Choroid plexus epithelial cell (primary cell): Measurements from ENCODE around the gene COMMD3.

Experiments used
- DNase-seq: peaks from one replicate; pipeline ENCODE4 v3.0.0-alpha.2; 2010; ENCODE audit warnings: low read depth
- H3K4me3 ChIP-seq: 2 replicates; pipeline ENCODE4 v1.5.1; 2011; ENCODE audit warnings: low read depth, mild to moderate bottlenecking, control low read depth, low read length, moderate library complexity
- TF ChIP-seq, protein P1 (sequence below): conservative IDR thresholded peaks from 2 replicates; pipeline ENCODE4 v1.5.1; 2011; ENCODE audit warnings: low read depth, mild to moderate bottlenecking, control low read depth, inconsistent platforms, low read length, moderate library complexity

COMMD3 gene

DNA sequence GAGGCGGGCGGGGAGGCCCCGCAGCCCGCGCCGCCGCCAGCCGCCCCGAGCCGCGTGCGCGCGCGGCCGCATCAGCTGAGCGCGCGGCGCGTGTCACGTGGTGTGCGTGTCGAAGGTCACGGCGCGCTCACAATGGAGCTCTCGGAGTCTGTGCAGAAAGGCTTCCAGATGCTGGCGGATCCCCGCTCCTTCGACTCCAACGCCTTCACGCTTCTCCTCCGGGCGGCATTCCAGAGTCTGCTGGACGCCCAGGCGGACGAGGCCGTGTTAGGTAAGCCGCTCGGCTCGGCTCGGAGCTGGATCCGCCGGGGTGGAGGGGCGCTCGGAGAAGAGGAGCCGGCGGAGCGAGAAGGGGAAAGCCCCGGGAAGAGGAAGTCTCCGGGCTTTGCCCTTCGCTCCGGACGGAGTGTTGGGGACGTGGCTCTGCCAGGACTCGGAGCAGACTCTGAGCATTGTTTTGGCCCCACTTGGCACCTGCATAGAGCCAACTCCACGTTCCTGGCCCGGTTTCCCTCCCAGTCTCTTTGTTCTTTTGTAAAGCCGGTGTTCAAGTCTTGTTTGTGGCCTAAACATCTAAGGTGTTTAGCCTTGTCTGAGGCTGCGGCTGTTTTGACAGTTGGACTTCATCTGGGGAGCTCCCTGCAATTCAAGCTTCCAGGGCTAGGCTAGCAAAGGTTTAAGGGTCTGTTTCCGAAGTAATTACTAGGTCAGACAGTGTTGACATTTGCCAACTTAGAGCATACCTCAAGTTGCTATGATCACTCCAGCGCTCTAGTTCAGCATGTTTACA is at the start of gene COMMD3:
Gene COMMD3, plus strand, starts transcription at position 103 of the 790 bp plus-strand sequence. Its CDS starts 30 bp downstream, at position 133.
- peak; percentile 90 for DNase-seq
- TF ChIP-seq, protein P1, sequence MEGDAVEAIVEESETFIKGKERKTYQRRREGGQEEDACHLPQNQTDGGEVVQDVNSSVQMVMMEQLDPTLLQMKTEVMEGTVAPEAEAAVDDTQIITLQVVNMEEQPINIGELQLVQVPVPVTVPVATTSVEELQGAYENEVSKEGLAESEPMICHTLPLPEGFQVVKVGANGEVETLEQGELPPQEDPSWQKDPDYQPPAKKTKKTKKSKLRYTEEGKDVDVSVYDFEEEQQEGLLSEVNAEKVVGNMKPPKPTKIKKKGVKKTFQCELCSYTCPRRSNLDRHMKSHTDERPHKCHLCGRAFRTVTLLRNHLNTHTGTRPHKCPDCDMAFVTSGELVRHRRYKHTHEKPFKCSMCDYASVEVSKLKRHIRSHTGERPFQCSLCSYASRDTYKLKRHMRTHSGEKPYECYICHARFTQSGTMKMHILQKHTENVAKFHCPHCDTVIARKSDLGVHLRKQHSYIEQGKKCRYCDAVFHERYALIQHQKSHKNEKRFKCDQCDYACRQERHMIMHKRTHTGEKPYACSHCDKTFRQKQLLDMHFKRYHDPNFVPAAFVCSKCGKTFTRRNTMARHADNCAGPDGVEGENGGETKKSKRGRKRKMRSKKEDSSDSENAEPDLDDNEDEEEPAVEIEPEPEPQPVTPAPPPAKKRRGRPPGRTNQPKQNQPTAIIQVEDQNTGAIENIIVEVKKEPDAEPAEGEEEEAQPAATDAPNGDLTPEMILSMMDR = no peak
- H3K4me3 ChIP-seq = peak within 1 kb of the TSS; percentile 83

DNA sequence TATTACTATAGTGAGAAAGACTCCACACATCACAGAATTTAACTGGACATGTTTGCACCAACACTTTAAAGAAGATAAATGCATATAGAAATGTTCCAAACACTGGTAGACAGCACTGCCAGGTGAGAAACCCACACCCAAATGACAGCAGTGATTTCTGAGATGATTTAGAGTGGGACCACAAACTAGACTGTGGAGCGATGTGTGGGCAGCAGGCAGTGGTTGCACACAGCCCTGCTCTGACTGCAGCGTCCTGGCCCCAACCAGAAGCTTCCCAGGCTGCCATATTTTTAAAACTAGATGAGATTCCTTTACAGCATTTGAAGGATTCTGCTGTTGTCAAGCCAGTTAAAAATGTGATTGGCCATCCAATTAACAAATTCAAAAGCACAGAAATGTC is 47.7 kb upstream of the COMMD3 start:
- DNase-seq = no peak
- H3K4me3 ChIP-seq = no peak overlapping the region
- TF ChIP-seq, protein P1 = no peak

DNA sequence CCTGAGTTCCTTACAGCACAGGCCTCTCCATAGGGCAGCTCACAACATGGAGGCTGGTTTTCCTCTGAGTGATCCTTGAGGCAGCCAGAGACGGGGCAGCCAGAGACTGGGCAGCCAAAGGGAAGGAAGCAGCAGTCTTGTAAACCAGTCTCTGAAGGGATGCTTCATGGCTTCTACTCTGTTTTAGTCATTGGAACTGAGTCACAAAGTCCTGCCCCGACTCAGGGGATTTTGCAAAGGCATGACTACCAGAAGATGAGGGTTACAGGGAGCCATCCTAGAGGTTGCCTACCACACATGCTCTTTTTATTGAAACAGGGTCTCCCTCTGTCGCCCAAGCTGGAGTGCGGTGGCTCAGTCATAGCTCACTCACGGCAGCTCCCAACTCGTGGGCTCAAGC is 44.4 kb upstream of the COMMD3 start:
- no peak for DNase-seq
- no peak overlapping the region for H3K4me3 ChIP-seq
- TF ChIP-seq, protein P1 = no peak

DNA sequence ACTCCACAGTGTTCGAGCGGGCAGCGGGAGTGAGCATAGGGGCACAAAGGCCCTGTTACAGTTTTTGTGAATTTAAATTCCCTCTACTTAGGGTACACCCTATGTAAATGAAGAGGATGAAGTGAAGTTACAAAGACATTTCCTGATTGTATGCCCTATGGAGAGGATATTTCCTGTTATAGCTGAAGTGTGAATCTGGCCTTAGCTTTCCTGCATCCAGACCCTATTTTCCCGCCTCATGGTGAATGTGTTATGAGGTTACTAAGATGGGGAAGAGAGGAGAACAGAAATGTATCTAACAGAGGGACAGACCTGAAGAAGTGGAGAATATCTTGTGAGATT is 37.8 kb upstream of the COMMD3 start:
- H3K4me3 ChIP-seq = no peak overlapping the region
- no peak for DNase-seq
- TF ChIP-seq, protein P1 = no peak

DNA sequence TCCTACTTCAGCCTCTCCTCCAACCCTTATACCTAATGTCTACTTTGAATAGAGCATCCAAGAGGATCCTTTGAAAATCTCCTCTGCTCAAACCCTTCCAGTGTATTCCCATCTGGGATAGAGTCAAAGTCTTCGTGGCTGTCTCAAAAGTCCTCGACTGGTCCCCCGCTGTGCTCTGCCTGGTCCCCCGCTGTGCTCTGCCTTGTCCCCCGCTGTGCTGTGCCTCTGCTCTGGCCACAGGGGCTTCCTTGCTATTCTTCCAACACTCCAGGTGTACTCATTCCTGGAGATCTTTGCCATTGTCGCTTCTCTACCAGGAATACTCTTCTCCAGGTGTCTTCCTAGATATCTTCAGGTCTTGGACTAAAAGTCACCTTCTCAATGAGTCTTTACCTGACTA is 36.1 kb upstream of the COMMD3 start:
- DNase-seq = no peak
- TF ChIP-seq, protein P1 = no peak
- H3K4me3 ChIP-seq = no peak overlapping the region

DNA sequence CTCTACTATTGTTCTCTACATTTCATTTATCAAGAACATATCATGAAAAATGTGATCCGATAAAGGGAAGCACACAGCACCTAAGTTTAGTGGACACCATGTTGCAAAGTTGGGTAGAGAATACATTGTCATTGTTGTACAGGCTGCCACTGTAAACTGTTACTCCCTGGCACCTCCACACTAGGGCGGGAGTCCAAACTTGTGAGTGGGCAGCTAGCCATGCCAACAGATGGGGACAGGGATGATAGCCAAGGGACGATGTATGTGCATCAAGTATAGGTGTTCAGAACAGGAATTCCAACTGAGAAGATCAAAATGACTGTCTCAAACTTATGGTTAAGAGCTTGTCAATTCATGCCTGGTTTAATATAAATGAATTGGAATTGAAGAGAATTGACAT is 31.1 kb upstream of the COMMD3 start:
- DNase-seq = no peak
- no peak overlapping the region for H3K4me3 ChIP-seq
- TF ChIP-seq, protein P1 = no peak
